LNCAP (cell line): Measurements from ENCODE around the gene PIGQ.

ENCODE experiments used
- TF ChIP-seq, protein P1 (sequence below): fragments of 450-650 bp; IDR thresholded peaks from 2 replicates; pipeline ENCODE4 v1.5.1; 2017; ENCODE audit warnings: mild to moderate bottlenecking

PIGQ gene

DNA sequence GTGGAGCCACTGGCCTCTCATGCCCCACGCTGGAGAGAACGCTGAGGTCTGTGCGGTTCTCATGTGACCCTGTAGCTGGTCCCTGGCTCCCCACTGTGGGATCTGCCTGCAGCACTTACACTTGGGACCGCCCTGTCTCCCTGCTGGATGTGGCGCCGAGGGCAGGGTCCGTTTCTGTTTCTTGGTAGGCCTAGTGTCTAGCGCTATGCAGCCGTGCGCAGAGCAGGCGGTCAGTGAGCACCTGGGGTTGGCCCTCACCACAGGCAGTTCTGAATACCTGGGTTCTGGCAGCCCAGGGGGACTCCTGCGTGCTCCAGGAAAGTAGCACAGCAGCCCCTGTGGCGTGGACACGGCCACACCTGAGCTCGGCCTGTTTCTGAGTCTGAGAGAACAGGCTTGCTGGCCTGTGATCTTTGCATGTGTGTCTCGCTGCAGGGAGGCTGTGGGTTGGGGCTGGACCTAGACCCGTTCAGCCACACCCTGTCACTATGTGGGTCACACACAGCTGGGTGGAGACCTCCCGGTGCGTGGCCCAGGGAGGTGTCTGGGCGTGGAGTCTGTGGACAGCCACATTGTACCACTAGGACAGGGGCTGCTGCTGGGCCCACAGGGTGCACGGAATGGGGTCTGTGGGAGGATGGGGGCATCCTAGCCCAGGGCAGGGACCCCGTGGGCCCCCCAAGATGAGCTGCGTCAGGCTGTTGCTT is 39.5 kb upstream of the PIGQ start:
- TF ChIP-seq, protein P1, sequence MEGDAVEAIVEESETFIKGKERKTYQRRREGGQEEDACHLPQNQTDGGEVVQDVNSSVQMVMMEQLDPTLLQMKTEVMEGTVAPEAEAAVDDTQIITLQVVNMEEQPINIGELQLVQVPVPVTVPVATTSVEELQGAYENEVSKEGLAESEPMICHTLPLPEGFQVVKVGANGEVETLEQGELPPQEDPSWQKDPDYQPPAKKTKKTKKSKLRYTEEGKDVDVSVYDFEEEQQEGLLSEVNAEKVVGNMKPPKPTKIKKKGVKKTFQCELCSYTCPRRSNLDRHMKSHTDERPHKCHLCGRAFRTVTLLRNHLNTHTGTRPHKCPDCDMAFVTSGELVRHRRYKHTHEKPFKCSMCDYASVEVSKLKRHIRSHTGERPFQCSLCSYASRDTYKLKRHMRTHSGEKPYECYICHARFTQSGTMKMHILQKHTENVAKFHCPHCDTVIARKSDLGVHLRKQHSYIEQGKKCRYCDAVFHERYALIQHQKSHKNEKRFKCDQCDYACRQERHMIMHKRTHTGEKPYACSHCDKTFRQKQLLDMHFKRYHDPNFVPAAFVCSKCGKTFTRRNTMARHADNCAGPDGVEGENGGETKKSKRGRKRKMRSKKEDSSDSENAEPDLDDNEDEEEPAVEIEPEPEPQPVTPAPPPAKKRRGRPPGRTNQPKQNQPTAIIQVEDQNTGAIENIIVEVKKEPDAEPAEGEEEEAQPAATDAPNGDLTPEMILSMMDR, result no peak

- TF ChIP-seq, protein P1, result no peak
Observed at GRCh38 chr16:531494-532125, 38.2 kb upstream of the PIGQ start.

- TF ChIP-seq, protein P1, result no peak
Observed at GRCh38 chr16:533391-534123, 36.2 kb upstream of the PIGQ start.

- TF ChIP-seq, protein P1, result no peak
Observed at GRCh38 chr16:534135-534534, 35.6 kb upstream of the PIGQ start.

GRCh38 chr16:534856-535445 is 34.8 kb upstream of the PIGQ start:
- TF ChIP-seq, protein P1, result no peak

DNA sequence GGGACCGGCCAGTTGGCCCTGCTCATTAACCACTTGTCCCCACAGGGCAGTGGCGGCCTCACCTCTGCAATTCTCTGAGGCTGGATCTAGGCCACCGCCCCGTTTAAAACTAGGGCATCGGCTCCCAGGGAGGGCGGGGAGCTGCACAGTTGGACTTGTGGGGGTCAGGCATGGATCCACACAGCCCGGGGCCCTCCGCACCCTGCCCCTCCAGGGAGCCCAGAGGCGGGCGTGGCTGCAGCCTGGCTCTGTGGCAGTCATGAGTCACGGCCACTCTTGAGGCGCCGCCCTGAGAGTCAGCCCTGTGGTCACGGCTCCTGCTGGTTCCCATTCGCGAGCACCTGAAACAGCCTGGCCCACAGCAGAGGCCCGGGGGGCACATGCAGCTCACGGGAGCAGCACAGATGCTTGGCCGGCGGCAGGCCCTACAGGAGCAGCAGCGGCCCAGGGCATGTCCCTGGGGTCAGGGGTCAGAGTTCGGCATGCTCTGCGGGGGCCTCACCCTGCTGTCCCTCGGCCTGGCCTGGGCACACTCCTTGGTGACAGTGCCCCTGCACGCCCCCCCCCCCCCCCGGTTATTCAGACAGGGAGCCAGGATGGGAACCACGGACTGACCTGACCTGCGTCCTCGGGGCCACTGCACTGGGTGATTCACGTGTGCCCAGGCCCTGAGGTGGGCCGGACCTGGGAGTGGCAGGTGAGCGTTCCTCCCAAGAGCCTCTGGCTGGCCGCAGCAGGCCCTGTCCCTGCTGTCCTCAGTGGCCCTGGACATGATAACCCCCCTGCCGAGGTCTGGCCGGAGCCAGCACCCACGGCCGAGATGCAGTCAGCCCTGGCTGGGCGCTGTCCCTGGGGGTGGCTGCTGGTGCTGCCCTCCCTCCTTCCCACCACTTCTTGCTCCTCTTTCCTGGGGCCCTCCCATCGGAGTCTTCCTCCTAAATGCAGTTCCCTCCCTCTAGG is 34.0 kb upstream of the PIGQ start:
- TF ChIP-seq, protein P1, result no peak
